HG02623 (cell line): ENCODE measurements around the gene TPM2.

Experiments used
- ATAC-seq: cut with Tn5 transposase; IDR thresholded peaks from one replicate; pipeline ENCODE4 v1.9.1; 2021; ENCODE audit warnings: moderate library complexity; ENCODE audit not compliant: unreplicated experiment

The TPM2 gene

DNA sequence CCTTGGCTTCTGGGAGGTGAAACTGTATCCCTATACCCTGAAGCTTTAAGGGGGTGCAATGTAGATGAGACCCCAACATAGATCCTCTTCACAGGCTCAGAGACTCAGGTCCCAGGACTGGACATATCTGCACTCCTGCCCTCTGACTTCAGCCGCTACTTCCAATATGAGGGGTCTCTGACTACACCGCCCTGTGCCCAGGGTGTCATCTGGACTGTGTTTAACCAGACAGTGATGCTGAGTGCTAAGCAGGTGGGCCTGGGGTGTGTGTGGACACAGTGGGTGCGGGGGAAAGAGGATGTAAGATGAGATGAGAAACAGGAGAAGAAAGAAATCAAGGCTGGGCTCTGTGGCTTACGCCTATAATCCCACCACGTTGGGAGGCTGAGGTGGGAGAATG lies 10.6 kb downstream of the TPM2 start:
- no peak for ATAC-seq

- ATAC-seq, result no peak
Observed at GRCh38 chr9:35675732-35676392, 13.9 kb downstream of the TPM2 start.

DNA sequence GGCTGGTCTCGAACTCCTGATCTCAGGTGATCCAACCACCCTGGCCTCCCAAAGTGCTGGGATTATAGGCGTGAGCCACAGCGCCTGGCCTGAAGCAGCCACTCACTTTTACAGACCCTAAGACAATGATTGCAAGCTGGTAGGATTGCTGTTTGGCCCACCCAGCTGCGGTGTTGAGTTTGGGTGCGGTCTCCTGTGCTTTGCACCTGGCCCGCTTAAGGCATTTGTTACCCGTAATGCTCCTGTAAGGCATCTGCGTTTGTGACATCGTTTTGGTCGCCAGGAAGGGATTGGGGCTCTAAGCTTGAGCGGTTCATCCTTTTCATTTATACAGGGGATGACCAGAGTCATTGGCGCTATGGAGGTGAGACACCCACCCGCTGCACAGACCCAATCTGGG lies 14.5 kb downstream of the TPM2 start:
- no peak for ATAC-seq

- no peak for ATAC-seq
Observed at GRCh38 chr9:35674025-35674361, 15.7 kb downstream of the TPM2 start.

GRCh38 chr9:35673132-35674024 lies 16.3 kb downstream of the TPM2 start, which contains the start of gene CA9:
Gene CA9, plus strand, starts transcription at chr9:35673928. Its CDS starts 32 bp downstream, at chr9:35673960.
- no peak for ATAC-seq

- ATAC-seq, result no peak
Observed at GRCh38 chr9:35669331-35670145, 20.2 kb downstream of the TPM2 start.

DNA sequence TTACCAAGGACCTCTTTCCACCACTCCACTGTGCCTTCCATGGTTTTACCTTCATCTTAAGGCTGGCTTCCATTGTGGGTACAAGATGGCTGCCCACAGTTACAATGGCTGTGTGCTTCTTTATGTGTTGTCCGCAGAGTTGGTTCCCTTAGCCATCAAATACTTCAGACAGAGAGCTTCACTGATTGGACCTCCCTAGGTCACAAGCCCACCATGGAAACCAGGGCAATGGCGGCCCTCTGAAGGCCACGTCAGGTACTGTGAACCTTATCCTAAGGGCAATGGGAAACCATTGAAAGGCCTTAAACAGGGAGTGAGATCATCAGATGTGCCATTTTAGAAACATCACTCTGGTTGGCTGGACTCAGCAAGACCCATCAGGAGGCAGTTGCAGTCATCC lies 21.8 kb downstream of the TPM2 start:
- ATAC-seq, result no peak

DNA sequence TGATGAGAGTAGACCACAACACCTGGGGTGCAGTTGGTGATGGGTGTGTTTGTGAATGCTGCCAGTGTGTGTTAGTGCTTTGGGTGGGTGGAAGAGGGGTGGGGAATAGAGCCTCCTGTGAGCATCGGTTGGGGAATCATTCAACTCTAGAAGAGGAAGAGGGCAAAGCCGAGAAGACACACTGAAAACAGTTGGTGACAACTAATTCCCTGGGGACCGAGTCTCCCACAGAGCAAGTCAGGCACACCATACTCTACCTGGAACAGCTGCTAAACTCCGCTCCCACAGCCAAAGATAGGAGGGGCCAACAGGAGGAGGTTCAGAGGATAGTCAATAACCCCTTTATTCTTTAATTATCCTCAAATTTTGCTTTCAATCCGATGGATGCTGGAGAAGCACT lies 23.2 kb downstream of the TPM2 start:
- no peak for ATAC-seq

DNA sequence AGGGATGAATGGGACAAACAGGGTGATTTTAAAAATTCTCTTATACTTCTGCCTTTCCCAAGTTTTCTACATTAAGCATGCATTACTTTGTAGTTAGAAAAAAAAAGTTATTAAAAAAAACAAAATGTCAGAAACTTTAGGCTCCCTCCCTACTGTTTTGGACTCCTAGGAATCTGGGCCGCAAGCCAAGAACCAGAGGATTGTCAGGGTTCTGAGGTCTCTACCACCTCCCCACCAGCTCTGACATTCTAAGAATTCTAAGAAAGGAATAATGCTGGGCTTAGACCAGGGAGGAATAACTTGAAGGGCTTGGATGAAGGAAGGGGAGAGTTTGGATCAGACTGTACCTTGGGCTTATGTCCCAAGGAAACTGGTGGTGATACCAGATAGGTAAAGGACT lies 23.7 kb downstream of the TPM2 start:
- no peak for ATAC-seq

DNA sequence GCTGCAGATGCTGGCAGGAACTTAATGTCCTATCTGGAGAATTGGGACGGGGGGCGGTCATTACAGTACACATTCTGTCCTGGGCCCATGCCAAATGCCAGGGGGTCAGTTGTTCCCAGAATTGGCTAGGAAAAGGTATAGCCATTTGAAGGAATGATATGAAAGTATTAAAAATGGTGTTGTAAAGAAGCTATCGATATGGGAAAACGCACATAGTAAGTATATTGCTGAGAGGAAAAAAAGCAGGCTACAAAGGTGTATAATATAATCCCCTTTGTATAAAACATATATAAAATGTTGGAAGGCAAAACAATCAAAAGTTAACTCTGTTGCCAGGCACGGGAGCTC lies 24.3 kb downstream of the TPM2 start:
- ATAC-seq, result no peak

GRCh38 chr9:35664531-35665470 lies 24.9 kb downstream of the TPM2 start, which contains the start of gene ARHGEF39:
Gene ARHGEF39, minus strand, starts transcription at chr9:35665195. Its CDS starts 26 bp downstream, at chr9:35665169.
- ATAC-seq, result peak; percentile 61

GRCh38 chr9:35662437-35662836 lies 27.3 kb downstream of the TPM2 start:
- ATAC-seq, result no peak

DNA sequence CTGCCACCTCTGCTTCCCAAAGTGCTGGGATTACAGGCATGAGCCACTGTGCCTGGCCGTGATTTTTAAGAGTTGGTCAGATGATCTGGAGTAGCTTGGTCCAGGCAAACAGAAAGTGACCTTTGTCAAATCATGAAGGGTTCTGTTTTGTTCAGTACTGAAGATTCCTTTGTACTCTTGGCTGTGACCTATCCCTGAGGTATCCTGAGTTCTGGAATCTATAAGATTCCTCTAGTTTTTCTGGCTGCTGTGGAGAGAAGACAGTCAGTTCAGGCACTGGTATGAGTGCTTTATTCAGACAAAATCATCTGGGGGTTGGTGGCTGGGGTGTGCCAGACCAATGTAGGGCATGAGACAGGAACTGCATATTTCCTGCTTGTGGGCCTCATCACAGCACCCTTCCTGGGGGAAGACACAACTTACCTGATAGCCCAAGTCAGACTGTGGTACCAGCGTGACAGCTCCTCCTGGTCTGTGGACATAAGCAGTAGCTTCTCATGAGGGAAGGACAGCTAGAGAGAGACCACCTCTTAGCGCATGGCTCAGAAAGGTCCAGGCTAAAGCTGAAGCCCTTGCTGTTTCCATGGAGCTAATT lies 27.9 kb downstream of the TPM2 start:
- no peak for ATAC-seq

DNA sequence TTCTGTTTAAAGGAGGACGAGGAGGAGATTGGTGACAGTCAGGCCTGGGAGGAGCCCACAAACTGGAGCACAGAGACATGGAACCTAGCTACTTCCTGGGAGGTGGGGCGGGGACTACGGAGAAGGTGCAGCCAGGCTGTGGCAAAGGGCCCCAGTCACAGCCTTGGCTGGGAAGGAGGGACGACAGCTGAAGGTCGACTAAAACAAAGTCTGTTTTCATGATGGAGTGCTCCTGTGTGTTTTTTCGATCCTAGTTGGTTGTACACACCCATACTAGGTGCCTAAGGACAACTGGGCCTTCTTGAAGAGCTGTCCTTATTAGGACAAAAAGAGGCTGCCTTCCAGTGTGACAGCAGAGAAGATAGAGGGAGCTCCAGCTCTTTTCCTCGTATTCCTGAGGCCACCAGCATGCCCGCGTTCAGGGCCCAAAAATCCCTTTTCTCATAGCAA lies 28.7 kb downstream of the TPM2 start:
- no peak for ATAC-seq

DNA sequence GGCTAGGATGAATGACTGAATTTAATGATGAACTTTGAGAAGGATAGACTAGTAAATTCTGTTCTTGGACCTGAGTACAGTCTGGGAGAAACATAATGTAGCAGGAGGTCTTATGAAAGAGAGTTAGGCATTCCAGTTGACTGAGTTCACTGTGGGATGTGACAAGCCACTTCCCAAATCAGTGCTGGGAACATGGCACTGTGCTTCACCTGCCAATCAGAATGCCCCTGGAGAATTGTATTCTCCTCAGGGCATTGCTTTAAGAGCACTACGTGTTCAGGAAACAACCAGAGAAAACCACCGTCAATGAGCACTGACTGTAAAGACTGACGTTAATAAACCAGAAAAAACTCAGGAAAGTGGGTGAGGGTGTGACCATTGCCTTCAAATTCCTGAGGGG lies 30.4 kb downstream of the TPM2 start:
- ATAC-seq, result no peak

DNA sequence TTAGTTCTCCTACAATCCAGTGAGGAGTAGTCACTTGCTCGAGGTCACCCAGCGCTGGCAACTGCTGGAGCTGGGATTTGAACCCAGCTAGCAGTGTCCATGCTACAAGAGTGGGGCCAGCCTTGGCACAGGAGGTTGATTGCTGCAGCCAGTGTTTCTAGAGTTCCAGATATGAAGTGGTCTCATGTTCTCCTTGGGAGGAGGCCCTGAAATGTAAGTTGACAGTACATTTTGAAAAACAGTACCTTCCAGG lies 30.8 kb downstream of the TPM2 start:
- ATAC-seq, result no peak

GRCh38 chr9:35658137-35658967 lies 31.4 kb downstream of the TPM2 start, which contains the start of gene CCDC107:
Gene CCDC107, plus strand, starts transcription at chr9:35658292. Its CDS starts 88 bp downstream, at chr9:35658380.
- peak; percentile 64 for ATAC-seq

GRCh38 chr9:35657546-35658136 lies 32.1 kb downstream of the TPM2 start, which contains the start of gene RMRP:
Gene RMRP, minus strand, starts transcription at chr9:35658019.
- ATAC-seq, result peak; percentile 80
